Posterior vena cava (tissue), 2 donors: ENCODE data around the gene CRHR1. TPM values are rescaled to one million over a fixed set of nuclear protein-coding genes. Genes with fewer than 3 reads are reported as not detected.

Source experiments
- DNase-seq: peaks from one replicate; pipeline ENCODE4 v3.0.0-alpha.2; 2020; ENCODE audit warnings: low spot score
- intact Hi-C, 2 donors: fragments of 100-400 bp; cut with DNase I; formaldehyde crosslinking; loops; one replicate each; pipeline versions ENCODE4 v1.14.1 to v1.14.2; 2022 to 2023
- total RNA-seq, 2 donors: library from RNA; stranded (reverse); fragmentation: NEBNext Ultra II Directional; extraction: Animal tissue kit (Norgen Biotek cat#: 25700); gene quantifications; one replicate each; pipeline ENCODE4 v1.2.1, GENCODE V29; 2021
- donor health status: DM: yes; HTN: yes; CAD: no.
- donor health status: DM: yes; HTN: yes; CAD: no.

The CRHR1 gene
- total RNA-seq, 2 donors from 2014 or later: not detected

GRCh38 chr17:45813048-45813725, 29.1 kb downstream of the CRHR1 start:
- no peak for DNase-seq
- intact Hi-C loops: no loop called here

DNA sequence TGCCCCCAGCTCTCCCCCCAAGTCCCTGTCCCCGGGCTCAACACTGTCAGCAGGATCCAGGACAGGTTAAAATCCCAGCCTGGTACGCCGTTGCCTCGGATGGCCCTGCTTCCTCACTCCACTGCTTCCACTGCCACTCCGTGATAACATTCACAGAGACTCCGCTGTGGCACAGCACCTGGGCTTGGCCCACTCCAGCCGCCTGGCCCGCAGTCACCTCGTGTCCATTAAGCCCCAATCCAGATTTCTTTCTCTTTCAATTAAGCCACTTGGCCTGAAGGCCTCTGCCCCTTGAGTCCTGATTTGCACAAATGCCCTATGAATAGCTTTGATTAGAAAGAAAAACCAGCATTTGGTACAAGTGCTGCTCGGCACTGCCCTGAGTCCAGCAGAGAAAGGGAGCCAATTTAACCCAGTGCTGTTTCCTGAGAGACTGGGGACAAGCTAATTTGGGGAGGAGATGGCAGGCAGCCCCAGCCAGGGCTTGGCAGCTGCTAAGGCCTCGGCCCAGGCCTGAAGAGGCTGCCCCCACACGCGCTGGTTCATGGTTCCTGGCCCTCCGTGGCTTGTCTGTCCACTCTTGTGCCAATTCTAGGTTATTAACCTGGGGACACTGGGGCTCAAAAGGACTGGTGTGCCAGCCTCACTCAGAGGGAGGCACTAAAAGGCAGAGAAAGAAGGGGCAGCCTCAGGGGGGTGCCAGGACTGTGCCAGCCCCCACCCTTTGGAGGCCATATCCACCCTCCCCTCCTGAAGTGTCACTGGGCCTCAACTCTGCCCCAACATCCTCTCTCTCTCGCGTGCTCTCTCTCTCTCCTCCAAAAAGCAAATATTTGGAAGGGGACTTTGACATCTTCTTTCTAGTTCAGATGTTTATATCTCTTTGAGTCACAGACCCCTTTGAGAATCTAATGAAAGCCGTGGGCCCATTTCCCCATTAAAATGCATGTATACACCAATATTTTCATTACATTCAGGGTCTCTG, 30.8 kb downstream of the CRHR1 start:
- DNase-seq: no peak
- intact Hi-C loops: no loop called here

DNA sequence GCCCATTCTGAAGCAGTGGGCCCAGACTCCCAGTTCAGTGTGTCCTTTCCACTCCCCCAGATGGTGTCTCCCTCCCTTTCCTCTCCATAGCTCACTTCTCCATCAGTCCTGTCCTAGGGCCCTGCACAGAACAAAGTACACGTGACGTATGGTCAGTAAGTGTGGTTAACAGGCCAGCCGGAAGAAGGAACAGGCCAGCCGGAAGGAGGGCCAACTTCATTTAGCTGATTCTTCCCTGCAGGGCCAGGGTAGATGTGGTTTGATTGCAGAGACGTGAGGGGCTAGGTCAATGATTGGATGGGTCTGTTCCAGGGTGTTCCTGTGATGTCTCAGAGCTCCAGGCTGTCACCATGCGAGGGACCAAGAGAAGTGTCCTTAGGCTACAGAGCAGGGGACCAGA, 31.6 kb downstream of the CRHR1 start:
- no peak for DNase-seq
- intact Hi-C loops: no loop called here

- intact Hi-C loops: no loop called here
These were observed 33.9 kb downstream of the CRHR1 start for GRCh38 chr17:45818041-45818440.

DNA sequence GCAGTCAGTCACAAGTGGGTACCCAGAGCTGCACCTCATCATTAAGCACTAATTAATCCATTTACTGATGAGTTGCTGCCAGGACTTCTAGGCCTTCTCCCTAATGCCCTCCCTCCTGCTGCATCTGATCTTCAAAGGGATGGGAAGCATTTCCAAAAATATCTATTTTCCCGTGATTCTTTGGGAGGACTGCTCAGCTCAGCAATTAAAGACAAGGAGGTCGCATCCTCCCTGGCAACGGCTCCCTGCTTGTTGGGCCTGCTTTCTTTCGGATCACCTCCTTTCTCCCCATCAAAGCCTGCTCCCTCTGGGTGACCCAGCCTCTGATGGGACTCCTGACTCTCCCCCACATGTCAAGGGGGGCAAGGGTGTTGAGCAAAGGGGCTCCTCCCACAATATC, 34.6 kb downstream of the CRHR1 start:
- no peak for DNase-seq
- intact Hi-C loops: no loop called here

More at GRCh38 chr17:45818041-45818440, 33.9 kb downstream of the CRHR1 start:
- no peak for DNase-seq

- intact Hi-C loops: loop anchor here in 1 of 2 donors (10.0 kb wide), 1 partner anchor 45 kb away; no protein-coding TSS in a partner anchor
- DNase-seq: no peak
These were observed 35.5 kb downstream of the CRHR1 start for GRCh38 chr17:45819632-45820031.

- intact Hi-C loops: loop anchor here in 1 of 2 donors (10.0 kb wide), 1 partner anchor 45 kb away; no protein-coding TSS in a partner anchor
- DNase-seq: no peak
These were observed 36.1 kb downstream of the CRHR1 start for GRCh38 chr17:45820052-45820780.

DNA sequence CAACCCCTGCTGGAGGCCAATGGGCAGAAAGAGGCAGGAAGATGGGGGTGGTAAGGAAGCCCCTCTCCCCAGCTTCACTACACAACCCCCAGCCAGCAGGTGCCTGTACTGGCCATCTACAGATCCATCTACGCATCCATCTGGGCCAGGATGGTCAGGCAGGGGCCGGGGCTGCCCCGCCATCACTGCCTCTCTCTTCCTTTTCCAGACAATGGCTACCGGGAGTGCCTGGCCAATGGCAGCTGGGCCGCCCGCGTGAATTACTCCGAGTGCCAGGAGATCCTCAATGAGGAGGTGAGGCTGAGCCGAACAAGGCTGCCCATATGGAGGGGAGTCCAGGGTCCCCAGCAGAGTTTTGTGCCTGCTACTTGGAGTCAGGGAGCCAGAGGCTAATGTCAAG, 37.0 kb downstream of the CRHR1 start:
- no peak for DNase-seq
- intact Hi-C loops: loop anchor here in 1 of 2 donors (10.0 kb wide), 1 partner anchor 46 kb away; no protein-coding TSS in a partner anchor

DNA sequence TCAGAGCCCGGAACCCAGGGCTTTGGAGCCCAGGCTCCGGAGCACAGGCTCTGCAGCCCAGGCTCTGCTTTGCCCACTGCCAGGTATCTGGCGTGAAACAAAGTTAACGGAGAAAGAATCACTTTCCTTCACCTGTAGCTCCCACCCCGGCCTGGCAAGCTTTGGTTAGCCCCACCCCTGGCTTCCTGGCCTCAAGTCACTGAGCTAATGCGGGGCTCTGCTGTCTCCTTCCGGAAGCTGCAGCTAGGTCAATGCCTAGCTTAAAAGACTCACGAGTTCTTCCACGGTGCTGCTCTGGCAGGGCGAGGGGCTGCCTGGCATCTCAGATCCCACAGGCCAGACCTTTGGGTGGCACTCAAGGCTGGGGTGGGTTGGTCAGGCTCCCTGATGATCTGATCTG, 39.5 kb downstream of the CRHR1 start:
- DNase-seq: no peak
- intact Hi-C loops: loop anchor here in 1 of 2 donors (10.0 kb wide), 1 partner anchor 49 kb away; no protein-coding TSS in a partner anchor

DNA sequence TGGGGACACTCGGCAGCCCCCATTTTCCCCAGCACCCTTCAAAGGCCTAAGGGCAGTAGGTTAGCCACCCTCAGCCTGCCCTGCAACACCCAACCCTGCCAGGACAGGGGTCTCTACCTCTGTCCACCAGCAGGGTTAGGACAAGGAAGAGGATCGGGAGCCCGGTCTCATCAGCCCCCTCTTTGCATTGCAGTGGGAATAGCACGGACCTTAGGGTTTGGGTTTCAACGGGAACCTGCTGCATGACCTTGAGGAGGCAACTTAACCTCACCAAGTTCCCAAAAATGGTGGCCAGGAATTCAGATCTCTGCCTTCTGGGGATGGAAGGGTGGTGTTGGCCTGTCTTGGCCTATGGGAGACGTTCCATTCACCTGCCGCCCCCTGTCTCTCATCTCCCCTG, 40.4 kb downstream of the CRHR1 start:
- intact Hi-C loops: loop anchor here in 1 of 2 donors (10.0 kb wide), 1 partner anchor 50 kb away; no protein-coding TSS in a partner anchor
- DNase-seq: no peak

- no peak for DNase-seq
- intact Hi-C loops: loop anchor here in 1 of 2 donors (10.0 kb wide), 1 partner anchor 50 kb away; no protein-coding TSS in a partner anchor
These were observed 40.9 kb downstream of the CRHR1 start for GRCh38 chr17:45824901-45825492.

GRCh38 chr17:45825792-45826191, 41.7 kb downstream of the CRHR1 start:
- intact Hi-C loops: loop anchor here in 1 of 2 donors (10.0 kb wide), 1 partner anchor 51 kb away; no protein-coding TSS in a partner anchor
- DNase-seq: no peak

DNA sequence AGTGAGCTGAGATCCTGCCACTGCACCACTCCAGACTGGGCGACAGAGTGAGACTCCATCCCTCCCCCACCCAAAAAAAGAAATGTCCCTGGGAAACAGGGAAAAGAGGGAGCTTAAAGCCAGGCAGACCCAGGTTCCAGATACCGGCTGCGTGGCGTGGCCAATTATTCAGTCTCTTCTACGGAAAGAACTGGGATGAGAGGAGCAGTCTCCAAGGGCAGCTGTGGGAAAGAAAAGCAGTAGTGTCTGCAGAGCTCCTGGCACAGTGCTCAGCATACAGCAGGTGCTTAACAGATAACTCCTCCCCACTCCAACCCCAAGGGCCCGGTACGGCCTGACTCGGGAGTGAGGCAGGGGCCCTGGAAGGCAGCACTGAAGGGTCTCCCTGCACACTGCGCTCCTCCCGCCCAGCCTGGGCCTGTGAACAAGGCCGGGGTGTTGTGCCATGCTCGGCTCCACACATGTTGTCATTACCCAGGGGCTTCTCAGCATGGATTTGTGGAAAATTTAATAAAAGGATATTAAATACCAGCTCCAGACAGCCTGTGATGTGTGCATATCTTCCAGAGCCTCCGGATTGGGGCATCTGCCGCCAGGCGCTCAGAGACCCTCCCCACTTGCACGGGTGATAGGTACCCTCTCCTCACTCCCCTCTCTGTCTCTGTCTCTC, 42.9 kb downstream of the CRHR1 start:
- no peak for DNase-seq
- intact Hi-C loops: loop anchor here in 1 of 2 donors (10.0 kb wide), 1 partner anchor 52 kb away; no protein-coding TSS in a partner anchor

DNA sequence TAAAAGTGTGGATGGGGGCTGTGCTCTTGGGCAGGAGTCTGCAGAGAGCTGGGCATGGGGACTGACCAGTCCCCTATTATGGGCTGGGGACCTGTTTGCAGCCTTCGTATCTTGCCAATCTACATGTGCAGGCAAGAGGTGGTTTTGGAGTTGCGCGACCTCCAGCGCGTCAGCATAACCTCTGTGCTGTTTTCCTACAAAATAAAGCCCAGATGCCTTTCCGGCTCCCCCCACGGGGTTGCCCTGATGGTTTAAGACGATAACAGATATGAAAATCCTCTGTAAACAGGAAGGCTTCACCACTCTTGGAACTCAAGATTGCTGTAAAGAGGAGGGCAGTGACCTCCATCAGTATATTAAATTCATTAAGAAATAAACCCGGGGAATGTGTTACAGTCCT, 44.1 kb downstream of the CRHR1 start:
- intact Hi-C loops: loop anchor here (1.0 to 10.0 kb wide), 2 partner anchors 14 to 53 kb away; no protein-coding TSS in a partner anchor
- no peak for DNase-seq

GRCh38 chr17:45828582-45829133, 44.5 kb downstream of the CRHR1 start:
- DNase-seq: no peak
- intact Hi-C loops: loop anchor here (1.0 to 10.0 kb wide), 2 partner anchors 14 to 54 kb away; no protein-coding TSS in a partner anchor

GRCh38 chr17:45833920-45834319, 49.8 kb downstream of the CRHR1 start:
- DNase-seq: no peak
- intact Hi-C loops: loop anchor here (2.0 to 5.0 kb wide), 2 partner anchors 192 to 193 kb away; no protein-coding TSS in a partner anchor
